Stimulated activated naive B cell treated with anti-CD40 and anti-IgM and Interleukin-4, amounts not matched to agents 10 μg/mL and 1 μg/mL and 100 μg/mL, for 72 hours (primary cell): Measurements from ENCODE around the gene AFF3.
A peak's percentile ranks its signal among the peaks of the same experiment; 100 is the strongest.

Experiments used
- ATAC-seq, 2 donors: fragments of 150-1000 bp; cut with Tn5 transposase; replicated peaks; 2 replicates each; pipeline ENCODE4 v1.10.0; 2021; ENCODE audit warnings: moderate library complexity in 1 of 2
- DNase-seq: peaks from one replicate; pipeline ENCODE4 v3.0.0; 2021
- H3K27ac Mint-ChIP-seq: one replicate; pipeline ENCODE4 v1.8.0; 2022; ENCODE audit warnings: mild to moderate bottlenecking, mixed read lengths
- H3K27me3 Mint-ChIP-seq, 2 donors: one replicate each; pipeline ENCODE4 v1.8.0; 2022; ENCODE audit warnings: mixed read lengths in 2 of 2
- H3K36me3 Mint-ChIP-seq, 2 donors: one replicate each; pipeline ENCODE4 v1.8.0; 2022; ENCODE audit warnings: mixed read lengths in 2 of 2, mild to moderate bottlenecking in 1 of 2
- H3K4me1 Mint-ChIP-seq, 2 donors: one replicate each; pipeline ENCODE4 v1.8.0; 2022; ENCODE audit warnings: mixed read lengths in 2 of 2, mild to moderate bottlenecking in 1 of 2
- H3K4me3 Mint-ChIP-seq, 2 donors: one replicate each; pipeline ENCODE4 v1.8.0; 2022; ENCODE audit warnings: mild to moderate bottlenecking in 2 of 2, mixed read lengths in 2 of 2, moderate library complexity in 1 of 2
- H3K9me3 Mint-ChIP-seq, 2 donors: one replicate each; pipeline ENCODE4 v1.8.0; 2022; ENCODE audit warnings: mixed read lengths in 2 of 2, mild to moderate bottlenecking in 1 of 2

The AFF3 gene

GRCh38 chr2:99974682-99975375 lies 167.6 kb downstream of the AFF3 start:
- Mint-ChIP-seq H3K27ac (peak overlapping the region; percentile 9), H3K27me3 (no peaks in the 10 kb centered on the region), H3K4me3 (no peak overlapping the region), H3K36me3 (peaks cover 46 to 68% of the 10 kb centered on the region in 2 donors), H3K9me3 (no peaks in the 10 kb centered on the region), H3K4me1 (peaks cover 34 to 65% of the 10 kb centered on the region in 2 donors)
- DNase-seq (no peak), ATAC-seq (no peak)

GRCh38 chr2:99974275-99974674 lies 168.1 kb downstream of the AFF3 start:
- Mint-ChIP-seq H3K27ac (peak overlapping the region; percentile 25), H3K27me3 (no peaks in the 10 kb centered on the region), H3K36me3 (peaks cover 44 to 66% of the 10 kb centered on the region in 2 donors), H3K4me3 (no peak overlapping the region), H3K9me3 (no peaks in the 10 kb centered on the region), H3K4me1 (peaks cover 34 to 62% of the 10 kb centered on the region in 2 donors)
- DNase-seq = no peak
- peak; percentile 49 to 57 for ATAC-seq

GRCh38 chr2:99971326-99971900 lies 171.0 kb downstream of the AFF3 start:
- Mint-ChIP-seq H3K4me3 (peak overlapping the region in 1 of 2 donors; percentile 7), H3K27ac (peak overlapping the region; percentile 56), H3K4me1 (peaks cover 45 to 66% of the 10 kb centered on the region in 2 donors), H3K36me3 (peaks cover 56 to 69% of the 10 kb centered on the region in 2 donors), H3K27me3 (no peaks in the 10 kb centered on the region), H3K9me3 (peaks cover 0 to 2% of the 10 kb centered on the region in 2 donors)
- ATAC-seq (no peak), DNase-seq (no peak)

GRCh38 chr2:99970292-99970868 lies 172.0 kb downstream of the AFF3 start:
- DNase-seq = no peak
- H3K4me1 Mint-ChIP-seq = peaks cover 37 to 59% of the 10 kb centered on the region in 2 donors
- peaks cover 0 to 2% of the 10 kb centered on the region in 2 donors for H3K9me3 Mint-ChIP-seq
- H3K27ac Mint-ChIP-seq = peak overlapping the region; percentile 56
- H3K27me3 Mint-ChIP-seq = no peaks in the 10 kb centered on the region
- no peak overlapping the region for H3K4me3 Mint-ChIP-seq
- H3K36me3 Mint-ChIP-seq = peaks cover 53 to 67% of the 10 kb centered on the region in 2 donors
- ATAC-seq = no peak

- H3K27me3 Mint-ChIP-seq = no peaks in the 10 kb centered on the region
- H3K9me3 Mint-ChIP-seq = no peaks in the 10 kb centered on the region
- H3K27ac Mint-ChIP-seq = peak overlapping the region; percentile 81
- ATAC-seq (no peak), DNase-seq (no peak)
- H3K36me3 Mint-ChIP-seq = peaks cover 35 to 64% of the 10 kb centered on the region in 2 donors
- H3K4me1 Mint-ChIP-seq = peaks cover 50 to 71% of the 10 kb centered on the region in 2 donors
- H3K4me3 Mint-ChIP-seq = no peak overlapping the region
Measured at GRCh38 chr2:99961196-99961913, 181.0 kb downstream of the AFF3 start.

GRCh38 chr2:99960790-99961189 lies 181.6 kb downstream of the AFF3 start:
- ATAC-seq (no peak), DNase-seq (no peak)
- Mint-ChIP-seq H3K27me3 (no peaks in the 10 kb centered on the region), H3K9me3 (no peaks in the 10 kb centered on the region), H3K4me3 (no peak overlapping the region), H3K36me3 (peaks cover 37 to 69% of the 10 kb centered on the region in 2 donors), H3K27ac (peak overlapping the region; percentile 81), H3K4me1 (peaks cover 52 to 77% of the 10 kb centered on the region in 2 donors)

- no peak overlapping the region for H3K4me3 Mint-ChIP-seq
- H3K4me1 Mint-ChIP-seq = peaks cover 52 to 73% of the 10 kb centered on the region in 2 donors
- no peak for DNase-seq
- ATAC-seq = no peak
- H3K36me3 Mint-ChIP-seq = peaks cover 35 to 66% of the 10 kb centered on the region in 2 donors
- no peaks in the 10 kb centered on the region for H3K27me3 Mint-ChIP-seq
- no peak overlapping the region for H3K27ac Mint-ChIP-seq
- H3K9me3 Mint-ChIP-seq = no peaks in the 10 kb centered on the region
Measured at GRCh38 chr2:99960291-99960690, 182.1 kb downstream of the AFF3 start.

- Mint-ChIP-seq H3K27me3 (no peaks in the 10 kb centered on the region), H3K36me3 (peaks cover 33 to 59% of the 10 kb centered on the region in 2 donors), H3K4me3 (no peak overlapping the region), H3K27ac (peak overlapping the region; percentile 11), H3K9me3 (no peaks in the 10 kb centered on the region), H3K4me1 (peaks cover 52 to 70% of the 10 kb centered on the region in 2 donors)
- no peak for ATAC-seq
- no peak for DNase-seq
Measured at GRCh38 chr2:99959261-99960014, 183.0 kb downstream of the AFF3 start.

- H3K36me3 Mint-ChIP-seq = peaks cover 33 to 63% of the 10 kb centered on the region in 2 donors
- H3K4me3 Mint-ChIP-seq = no peak overlapping the region
- H3K4me1 Mint-ChIP-seq = peaks cover 44 to 57% of the 10 kb centered on the region in 2 donors
- peak overlapping the region; percentile 56 for H3K27ac Mint-ChIP-seq
- ATAC-seq (no peak), DNase-seq (no peak)
- H3K9me3 Mint-ChIP-seq = no peaks in the 10 kb centered on the region
- H3K27me3 Mint-ChIP-seq = no peaks in the 10 kb centered on the region
Measured at GRCh38 chr2:99957332-99958133, 184.9 kb downstream of the AFF3 start.

GRCh38 chr2:99956232-99957030 lies 186.0 kb downstream of the AFF3 start:
- ATAC-seq = peak; percentile 84 to 89
- no peak overlapping the region for H3K4me3 Mint-ChIP-seq

GRCh38 chr2:99953750-99954149 lies 188.6 kb downstream of the AFF3 start:
- peaks cover 26 to 36% of the 10 kb centered on the region in 2 donors for H3K4me1 Mint-ChIP-seq
- peaks cover 27 to 53% of the 10 kb centered on the region in 2 donors for H3K36me3 Mint-ChIP-seq
- no peak overlapping the region for H3K4me3 Mint-ChIP-seq

More at GRCh38 chr2:99956232-99957030, 186.0 kb downstream of the AFF3 start:
- Mint-ChIP-seq H3K36me3 (peaks cover 27 to 63% of the 10 kb centered on the region in 2 donors), H3K27me3 (no peaks in the 10 kb centered on the region), H3K27ac (no peak overlapping the region), H3K9me3 (no peaks in the 10 kb centered on the region), H3K4me1 (peaks cover 39 to 54% of the 10 kb centered on the region in 2 donors)
- no peak for DNase-seq

GRCh38 chr2:99949963-99950362 lies 192.4 kb downstream of the AFF3 start:
- DNase-seq = no peak
- Mint-ChIP-seq H3K36me3 (peaks cover 26 to 56% of the 10 kb centered on the region in 2 donors), H3K27ac (no peak overlapping the region), H3K9me3 (no peaks in the 10 kb centered on the region), H3K4me3 (no peak overlapping the region), H3K27me3 (no peaks in the 10 kb centered on the region), H3K4me1 (peaks cover 6 to 7% of the 10 kb centered on the region in 2 donors)
- ATAC-seq = no peak

More at GRCh38 chr2:99953750-99954149, 188.6 kb downstream of the AFF3 start:
- Mint-ChIP-seq H3K27me3 (no peaks in the 10 kb centered on the region), H3K9me3 (no peaks in the 10 kb centered on the region), H3K27ac (peak overlapping the region; percentile 37)
- DNase-seq = no peak
- ATAC-seq = no peak
